Measurements from ENCODE around the gene PPP6R3.

Gene PPP6R3

DNA sequence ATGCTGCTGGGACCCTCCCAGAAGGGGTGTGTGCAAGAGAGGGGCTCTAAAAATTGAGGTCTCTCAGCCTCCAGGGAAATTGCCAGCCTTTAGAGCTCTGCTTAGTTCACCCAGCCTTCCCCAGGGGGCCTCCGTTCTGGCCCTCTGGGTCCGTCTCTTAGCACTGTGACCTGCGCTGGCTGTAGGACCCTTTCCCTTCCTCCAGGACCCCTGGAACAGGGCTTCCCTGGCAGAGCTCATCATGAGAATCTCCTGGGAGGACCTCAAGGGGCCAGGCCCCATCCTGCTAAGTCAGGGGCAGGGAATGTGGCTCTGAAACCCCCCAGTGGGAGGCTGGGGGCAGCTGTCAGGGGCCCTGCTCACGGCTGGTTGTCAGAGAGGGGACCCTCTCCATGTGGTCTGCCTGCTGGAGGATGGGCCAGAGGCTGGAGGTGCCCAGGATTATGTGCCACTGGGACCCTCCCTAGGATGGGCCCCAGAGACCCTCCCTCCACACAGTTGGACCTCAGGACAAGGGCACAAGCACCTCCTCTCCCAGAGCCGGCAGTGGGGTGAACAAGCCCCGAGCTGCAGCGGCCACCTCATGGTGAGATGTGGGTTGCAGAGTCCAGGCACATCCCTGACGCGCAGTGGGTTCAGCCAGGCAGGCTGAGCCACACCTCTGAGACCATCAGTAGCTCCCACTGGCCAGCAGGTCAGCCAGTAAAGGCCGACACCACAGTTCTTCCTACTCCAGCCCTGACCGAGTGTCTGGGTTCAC, 196.6 kb downstream of the PPP6R3 start:
- DNase-seq = no peak

DNA sequence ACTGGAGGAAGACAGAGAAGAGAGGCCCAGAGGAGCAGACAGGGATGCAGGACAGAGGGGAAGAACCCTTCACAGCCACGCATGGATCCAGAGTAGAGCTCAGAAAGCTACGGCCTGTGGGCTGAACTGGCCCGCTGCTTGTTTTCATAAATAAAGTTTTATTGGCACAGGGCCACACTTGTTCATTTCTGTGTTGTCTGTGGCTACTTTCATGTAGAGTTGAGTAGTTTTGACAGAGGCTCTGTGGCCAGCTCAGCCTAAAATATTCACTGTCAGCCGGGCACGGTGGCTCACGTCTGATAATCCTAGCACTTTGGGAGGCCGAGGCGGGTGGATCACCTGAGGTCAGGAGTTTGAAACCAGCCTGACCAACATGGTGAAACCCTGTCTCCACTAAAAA, 197.5 kb downstream of the PPP6R3 start:
- DNase-seq = no peak

- DNase-seq = no peak
Observed at GRCh38 chr11:68658661-68659060, 198.1 kb downstream of the PPP6R3 start.

- DNase-seq = no peak
Observed at GRCh38 chr11:68659158-68659921, 198.8 kb downstream of the PPP6R3 start.

DNA sequence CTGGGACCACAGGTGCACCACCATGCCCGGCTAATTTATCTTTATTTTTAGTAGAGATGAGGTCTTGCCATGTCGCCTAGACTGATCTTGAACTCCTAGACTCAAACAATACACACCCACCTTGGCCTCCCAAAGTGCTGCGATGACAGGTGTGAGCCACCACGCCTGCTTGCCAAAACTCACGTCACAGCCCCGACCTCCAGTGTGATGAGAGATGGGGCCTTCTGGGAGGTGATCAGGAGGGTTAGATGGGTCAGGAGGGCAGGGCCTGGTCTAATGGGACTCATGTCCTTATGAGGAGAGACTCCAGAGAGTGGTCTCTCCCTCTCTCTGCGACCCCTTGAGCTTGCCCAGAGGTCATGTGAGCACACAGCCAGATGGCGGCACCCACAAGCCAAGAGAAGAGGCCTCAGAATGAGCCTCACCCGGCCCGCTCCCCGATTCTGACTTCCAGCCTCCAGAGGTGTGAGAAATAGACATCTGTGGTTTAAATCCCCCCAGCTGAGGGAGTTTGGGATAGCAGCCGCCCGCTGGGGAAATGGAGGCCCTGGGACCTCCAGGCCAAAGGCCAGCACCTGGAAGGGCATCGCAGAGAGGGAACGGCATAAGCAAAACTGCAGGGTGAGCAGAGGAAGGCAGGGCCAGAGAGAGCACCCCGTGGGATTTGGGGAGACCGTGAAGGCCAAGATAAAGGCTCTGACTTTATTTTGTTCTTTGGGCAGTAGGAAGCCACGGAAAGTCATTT, 199.7 kb downstream of the PPP6R3 start:
- DNase-seq = no peak

GRCh38 chr11:68661014-68661413, 200.5 kb downstream of the PPP6R3 start:
- no peak for DNase-seq

- no peak for DNase-seq
Observed at GRCh38 chr11:68661697-68662603, 201.4 kb downstream of the PPP6R3 start.

GRCh38 chr11:68663482-68664010, 203.0 kb downstream of the PPP6R3 start:
- DNase-seq = no peak

DNA sequence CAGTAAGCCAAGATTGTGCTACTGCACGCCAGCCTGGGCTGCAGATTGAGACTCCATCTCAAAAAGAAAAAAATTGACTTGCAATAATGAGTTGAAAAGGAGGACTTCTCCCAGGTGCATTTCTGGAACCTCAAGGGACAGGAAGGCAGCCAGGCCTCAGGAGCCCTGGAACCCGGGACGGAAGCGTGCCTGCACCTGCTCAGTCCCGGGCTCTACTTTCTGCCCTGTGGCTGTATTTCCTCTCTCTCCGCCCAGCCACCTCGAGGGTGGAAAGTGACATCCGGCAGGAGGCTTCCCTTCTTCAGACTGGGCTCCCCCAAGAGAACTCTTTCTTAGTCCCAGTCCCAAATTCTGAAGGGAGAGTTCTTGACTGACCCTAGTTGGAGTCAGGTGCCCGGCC, 203.6 kb downstream of the PPP6R3 start:
- DNase-seq = no peak

DNA sequence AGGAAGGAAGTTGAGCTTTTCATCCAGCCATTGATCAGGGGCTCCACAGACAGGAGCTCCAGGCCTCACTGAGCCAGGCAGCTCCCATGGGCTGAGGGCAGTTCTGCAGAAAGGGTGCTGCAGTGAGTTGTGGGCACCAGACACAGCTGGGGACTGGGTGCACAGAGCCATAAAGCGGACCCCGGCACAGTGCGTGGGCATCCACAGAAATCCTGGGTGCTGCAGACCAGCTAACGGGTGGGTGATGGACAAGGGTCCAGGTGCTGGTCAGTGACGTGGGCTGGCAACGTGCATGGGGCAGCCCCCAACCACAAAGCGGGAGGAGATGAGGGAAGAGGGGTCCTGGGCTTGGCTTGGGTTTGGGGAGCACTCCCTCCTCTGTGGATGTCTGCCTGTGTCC, 204.4 kb downstream of the PPP6R3 start:
- no peak for DNase-seq
